GM21576 (cell line): Measurements from ENCODE around the gene PCGF3.
"Not testable (repeated sequence)": the region's sequence is repeated elsewhere in the genome, so short reads cannot be mapped to it uniquely, and the experiment has no call there.

Experiments used
- ATAC-seq: cut with Tn5 transposase; IDR thresholded peaks from one replicate; pipeline ENCODE4 v1.9.1; 2021; ENCODE audit warnings: mild to moderate bottlenecking, moderate library complexity; ENCODE audit not compliant: unreplicated experiment

Gene PCGF3

DNA sequence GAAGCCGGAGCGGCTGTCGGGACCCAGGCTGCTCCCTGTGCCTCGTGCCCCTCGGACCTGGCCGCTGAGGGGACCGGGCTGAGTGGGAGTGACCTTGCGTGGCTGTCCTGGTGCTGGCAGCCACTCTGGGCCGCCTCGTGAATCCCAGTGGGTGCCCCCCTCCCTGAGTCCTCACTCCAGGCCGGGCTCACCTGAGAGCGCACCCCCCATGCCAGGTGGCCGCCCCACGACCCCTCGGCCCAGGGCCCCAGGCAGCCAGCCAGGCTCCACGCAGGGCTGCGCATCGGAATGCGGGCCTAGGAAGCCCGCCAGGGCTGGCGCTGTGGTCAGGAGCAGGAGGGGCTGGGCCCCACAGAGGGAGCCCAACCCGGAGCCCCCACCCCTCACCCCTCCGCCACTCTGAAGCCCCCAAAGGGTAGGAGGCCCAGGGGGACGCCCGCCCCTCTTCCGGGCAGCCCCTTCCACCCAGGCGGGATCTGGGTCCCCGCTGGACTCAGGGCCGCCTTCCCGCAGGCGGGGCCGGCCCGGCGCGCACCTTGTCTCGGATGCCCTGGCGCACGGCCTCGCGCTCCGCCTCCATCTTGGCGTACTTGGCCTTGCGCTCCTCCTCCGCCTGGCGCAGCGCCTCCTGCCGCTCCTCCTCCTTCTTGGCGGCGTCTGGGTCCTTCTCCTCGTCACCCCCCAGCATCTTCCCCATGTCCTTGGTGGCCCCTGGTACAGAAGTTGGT is 86.4 kb downstream of the PCGF3 start:
- no peak for ATAC-seq

DNA sequence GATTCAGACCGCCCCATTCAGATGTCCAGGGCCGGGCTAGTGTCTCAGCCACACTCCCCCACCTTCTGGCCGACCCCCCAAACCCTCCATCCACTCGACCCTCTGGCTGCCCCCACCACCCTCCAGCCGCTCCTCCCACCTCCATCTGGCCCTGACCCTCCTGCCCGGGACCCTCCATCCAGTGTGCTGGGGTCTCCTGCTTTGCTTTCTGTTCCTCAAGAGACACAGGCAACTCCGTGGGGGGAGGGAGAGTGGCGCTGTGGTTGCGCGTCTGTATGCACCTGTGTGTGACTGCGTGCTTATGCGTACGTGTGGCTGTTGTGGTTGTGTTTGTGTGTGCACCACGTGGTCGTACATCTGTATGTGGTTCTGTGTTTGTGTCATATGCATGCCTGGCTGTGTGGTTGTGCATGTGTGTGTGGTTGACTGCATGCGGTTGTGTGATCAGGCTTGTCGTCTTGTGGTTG is 87.0 kb downstream of the PCGF3 start:
- ATAC-seq: no peak

DNA sequence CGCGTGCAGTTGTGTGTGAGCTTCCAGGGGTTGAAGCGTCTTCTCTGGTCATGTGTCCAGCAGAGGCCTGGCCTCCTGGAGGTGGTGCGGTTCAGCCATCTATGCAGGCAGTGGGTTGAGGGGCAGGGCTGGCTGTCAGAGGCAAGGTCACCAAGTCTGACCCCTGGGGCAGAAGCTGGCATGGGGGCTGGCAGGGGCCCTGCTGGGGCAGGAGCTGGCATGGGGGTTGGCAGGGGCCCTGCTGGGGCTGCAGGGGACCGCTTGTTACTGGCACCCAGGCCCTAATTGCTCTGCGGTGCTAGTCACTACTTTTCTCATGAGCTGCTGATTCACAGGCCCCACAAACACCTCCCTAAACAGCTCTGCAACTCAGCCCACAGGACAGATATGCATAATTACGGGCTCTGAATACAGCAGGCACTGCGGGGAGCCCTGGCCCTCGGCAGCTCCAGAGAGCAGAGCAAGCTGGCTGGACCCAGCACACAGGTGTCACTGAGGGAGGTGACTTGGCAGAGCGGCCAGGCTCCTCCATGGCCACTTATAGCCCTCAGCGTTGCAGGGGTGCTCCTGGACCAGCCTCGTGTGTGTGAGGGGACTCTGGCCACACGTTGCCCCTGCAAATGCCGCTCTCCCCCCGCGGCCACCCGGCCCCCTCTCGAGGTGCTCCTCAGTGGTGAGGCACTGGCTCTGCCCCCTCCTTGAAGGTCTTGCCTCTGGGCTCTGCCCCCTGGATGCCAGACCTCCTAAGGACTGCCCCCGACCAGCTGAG is 87.6 kb downstream of the PCGF3 start:
- no peak for ATAC-seq

DNA sequence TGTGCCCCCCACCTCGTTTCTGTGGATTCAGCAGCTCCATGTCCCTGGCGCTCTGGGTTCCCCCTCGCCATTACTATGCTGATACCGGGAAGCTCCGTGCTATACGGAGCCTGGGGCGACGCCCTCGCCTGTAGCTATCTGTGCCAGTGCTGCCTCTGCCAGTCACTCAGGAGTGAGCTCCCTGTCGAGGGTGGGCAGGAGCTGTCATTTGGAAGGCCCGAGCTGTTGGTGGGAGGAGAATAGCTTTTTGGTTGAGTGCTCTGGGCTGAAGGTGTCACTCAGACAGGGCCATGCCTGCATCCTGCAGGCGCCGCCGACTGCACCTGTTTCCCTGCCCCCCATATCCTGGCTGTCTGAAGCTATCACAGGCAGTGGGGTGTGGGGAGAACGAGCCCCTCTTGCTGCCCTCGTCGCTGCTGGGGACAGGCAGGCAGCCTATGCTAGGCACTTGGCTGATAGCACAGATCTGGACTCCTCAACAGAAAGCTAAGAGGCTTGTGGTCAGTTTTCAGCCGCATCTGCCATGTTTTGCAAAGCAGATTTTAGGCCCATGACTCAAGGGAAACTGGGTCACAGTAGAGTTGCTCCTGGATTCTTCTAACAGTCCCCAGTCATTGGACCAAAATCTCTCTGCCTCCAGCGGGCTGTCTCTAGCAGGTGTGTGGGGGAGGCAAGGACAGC is 88.4 kb downstream of the PCGF3 start:
- no peak for ATAC-seq

DNA sequence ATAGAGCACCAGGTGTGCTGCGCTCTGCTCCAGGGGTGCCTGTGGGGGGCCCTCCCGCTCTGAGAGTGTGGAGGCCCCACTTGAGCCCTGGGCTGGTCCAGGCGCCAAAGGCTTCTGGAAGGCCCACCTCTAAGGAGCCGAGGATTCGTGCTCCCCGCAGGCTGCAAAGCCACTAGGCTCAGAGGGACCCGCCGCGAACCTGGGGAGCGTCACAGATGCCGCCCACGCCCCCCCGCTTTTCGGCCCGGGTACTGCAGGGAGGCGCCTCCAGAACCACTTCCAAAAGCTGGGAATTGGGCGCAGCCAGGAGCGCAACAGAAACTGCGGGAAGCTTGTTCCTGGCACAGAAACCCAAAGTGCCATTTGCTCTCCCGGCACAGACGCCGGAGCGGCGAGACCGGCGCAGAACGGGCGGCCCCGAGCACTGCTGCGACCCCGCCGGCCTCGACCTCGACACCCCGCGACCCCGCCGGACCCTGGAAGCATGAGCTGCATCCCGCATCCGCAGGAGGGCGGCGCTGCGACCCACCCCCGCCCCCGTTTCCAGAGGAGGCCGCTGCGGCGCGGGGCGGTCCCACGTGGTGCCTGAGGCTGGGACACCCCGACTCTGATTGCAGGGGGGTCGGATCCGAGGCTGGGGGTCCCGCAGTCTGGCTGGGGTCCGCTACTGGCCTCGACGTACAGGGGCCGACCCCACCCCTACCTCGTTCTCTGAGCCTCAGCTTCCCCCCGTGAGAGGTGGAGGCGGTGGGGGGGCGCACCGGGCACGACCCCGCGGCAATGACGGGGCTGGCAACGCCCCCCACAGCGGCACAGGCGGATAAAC is 89.5 kb downstream of the PCGF3 start:
- ATAC-seq: no peak

DNA sequence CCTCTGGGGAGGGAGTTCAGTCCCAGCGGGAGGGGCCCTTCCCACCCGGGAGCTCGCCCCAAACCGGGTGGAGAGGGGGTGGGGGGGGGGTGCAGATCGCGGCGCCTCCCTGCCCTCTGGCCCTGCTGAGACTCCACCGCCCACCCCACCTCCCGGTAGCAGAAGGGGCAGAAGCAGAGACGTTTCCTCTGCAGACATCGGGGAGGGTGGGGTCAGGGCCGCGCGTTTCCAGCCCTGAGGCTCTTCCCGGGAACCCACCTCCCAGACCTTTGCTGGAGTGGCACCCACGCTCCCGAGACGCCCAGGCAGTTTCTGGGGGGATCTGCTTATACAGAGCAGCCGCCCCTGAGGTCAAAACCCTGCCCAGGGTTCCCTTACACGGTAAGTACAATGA is 90.1 kb downstream of the PCGF3 start:
- no peak for ATAC-seq

DNA sequence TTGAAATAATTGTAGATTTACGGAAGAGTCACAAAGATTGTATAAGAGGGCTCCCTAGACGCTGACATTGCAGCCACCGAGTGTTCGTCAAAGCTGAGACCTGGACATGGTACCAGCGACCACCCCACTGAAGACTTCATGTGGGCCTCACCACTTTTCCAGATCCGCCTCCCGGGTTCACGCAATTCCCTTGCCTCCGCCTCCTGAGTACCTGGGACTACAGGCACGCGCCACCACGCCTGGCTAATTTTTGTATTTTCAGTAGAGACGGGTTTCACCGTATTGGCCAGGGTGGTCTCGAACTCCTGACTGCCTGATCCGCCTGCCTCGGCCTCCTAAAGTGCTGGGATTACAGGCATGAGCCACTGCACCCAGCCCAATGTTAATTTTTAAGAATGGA is 90.6 kb downstream of the PCGF3 start:
- no peak for ATAC-seq

DNA sequence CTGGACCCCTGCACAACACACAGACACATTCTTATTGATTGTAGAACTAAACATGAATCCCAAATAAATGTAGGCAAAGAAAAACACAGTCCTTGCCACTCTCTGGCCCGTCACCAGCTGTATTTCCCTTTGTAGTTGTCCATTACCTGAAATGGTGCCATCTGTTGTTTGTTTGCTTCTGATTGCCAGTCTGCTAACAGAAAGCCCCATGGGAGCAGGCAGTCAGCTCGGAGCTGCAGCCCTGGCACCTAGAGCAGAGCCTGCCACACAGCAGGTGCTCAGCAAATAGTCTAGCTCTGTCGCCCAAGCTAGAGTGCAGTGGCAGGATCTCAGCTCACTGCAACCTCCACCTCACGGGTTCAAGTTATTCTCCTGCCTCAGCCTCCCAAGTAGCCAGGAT is 91.4 kb downstream of the PCGF3 start:
- ATAC-seq: no peak

DNA sequence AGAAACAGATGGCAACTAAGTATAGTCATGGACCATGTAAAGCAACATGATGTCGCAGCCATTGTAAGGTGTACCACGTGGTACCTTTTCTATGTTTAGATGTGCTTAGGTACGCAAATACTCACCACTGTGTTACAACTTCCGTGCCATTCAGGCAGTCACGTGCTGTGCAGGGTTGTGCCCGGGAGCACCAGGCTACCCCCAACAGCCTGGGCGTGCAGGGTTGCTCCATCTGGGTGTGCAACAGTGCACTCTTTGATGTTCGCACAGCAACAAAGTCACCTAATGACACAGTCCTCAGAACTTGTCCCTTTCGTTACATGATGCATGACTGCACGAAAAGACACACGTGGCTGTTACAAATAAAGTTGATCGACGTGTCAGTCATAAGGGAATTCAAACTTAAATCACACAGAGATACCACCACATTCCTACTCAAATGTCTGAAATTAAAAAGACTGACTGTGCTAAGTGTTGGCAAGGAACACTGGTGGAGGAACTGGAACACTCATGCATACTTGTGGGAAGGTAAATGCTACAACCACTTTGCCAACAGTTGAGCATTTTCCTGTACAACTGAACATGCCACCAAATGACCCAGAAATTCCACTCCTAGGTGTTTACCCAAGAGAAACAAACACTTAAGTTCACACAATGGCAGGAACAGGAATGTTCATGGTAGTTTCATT is 95.9 kb downstream of the PCGF3 start:
- no peak for ATAC-seq

DNA sequence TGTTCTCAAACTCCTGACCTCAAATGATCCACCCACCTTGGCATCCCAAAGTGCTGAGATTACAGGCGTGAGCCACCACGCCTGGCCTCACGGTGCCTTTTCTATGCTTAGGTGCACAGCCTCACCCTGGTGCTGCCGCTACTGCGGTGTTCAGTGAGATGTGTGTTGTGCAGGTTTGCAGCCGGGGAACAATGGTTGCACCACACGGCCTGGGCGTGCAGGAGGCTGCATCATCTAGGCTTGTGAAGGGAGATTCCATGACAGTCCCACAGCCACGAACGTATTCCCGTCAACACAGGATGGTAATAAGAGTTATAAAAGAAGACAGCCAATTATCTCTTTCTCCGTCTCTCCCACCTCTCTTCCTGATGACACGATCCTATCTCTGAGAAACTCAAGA is 98.3 kb downstream of the PCGF3 start:
- no peak for ATAC-seq

DNA sequence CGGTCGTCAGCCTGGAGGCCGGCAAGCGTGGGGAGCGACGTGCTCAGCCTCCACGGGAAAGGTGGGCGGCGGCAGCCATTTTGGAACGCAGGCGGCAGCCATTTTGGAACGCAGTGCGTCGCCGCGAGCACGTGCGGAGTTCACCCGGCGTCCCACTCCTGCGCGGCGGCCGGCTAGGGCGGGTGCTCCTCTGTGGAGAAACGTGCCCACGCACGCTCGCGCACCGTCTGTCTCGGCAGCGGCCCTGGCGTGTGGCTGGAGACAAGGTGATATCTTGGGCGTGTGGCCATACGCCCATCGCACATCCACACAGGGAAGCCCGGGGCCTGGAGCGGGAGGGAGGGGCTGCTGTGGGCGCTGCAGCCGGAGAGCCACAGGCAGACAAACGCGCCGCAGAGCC is 99.2 kb downstream of the PCGF3 start:
- ATAC-seq: no peak

DNA sequence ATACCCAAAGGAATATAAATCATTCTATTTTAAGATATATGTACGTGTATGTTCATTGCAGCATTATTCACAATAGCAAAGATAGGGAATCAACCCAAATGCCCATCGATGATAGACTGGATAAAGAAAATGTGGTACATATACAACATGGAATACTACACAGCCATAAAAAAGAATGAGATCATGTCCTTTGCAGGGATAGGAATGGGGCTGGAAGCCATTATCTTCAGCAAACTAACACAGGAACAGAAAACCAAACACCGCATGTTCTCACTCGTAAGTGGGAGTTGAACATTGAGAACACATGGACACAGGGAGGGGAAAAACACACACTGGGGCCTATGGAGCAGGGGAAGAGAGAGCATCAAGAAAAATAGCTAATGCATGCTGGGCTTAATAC is 101.3 kb downstream of the PCGF3 start:
- not testable (repeated sequence) for ATAC-seq

DNA sequence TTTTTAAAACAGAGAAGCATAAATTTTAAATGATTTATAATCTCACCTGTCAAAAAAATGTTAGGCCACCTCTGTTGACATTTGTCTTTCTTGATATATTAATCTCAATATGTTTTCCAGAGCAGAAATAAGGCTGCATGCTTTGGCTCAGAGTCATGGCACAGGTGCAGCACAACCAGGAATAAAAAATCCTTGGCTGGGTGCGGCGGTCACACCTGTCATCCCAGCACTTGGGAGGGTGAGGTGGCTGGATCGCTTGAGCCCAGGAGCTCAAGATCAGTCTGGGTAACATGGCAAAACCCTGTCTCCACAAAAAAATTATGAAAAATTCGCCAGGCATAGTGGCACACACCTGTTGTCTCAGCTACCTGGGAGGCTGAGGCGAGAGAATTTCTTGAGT is 102.2 kb downstream of the PCGF3 start:
- ATAC-seq: no peak

DNA sequence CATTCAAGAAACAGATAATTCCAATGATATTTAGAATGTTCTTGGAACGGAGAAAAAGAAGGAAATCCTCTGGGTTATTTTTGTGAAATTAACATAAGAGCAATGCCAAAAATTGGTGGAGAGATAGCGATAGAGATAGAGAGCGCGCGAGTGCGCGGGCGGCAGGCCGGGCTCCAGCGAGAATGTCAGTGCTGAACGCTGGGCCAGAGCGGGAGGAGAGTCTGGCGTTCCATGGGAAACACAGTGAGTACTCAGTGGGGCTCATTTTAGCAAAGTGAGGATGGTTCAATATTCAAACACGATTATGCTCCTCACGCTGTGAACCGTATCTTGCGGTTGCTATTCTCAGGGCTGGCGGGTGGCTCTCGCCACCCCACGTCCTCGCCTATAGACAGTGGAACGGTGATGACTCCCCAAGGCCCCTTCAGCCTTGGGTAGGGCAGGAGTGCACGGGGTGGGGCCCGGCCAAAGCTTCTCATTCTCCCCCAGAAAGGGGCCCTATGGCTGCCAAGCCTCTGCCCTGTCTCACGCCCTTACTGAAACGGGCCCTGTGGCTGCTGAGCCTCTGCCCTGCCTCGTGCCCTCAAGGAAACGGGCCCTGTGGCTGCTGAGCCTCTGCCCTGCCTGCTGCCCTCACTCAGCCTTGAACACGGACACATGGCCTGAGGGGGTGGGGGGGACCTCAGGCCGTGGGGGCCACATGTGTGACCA is 103.4 kb downstream of the PCGF3 start:
- no peak for ATAC-seq

DNA sequence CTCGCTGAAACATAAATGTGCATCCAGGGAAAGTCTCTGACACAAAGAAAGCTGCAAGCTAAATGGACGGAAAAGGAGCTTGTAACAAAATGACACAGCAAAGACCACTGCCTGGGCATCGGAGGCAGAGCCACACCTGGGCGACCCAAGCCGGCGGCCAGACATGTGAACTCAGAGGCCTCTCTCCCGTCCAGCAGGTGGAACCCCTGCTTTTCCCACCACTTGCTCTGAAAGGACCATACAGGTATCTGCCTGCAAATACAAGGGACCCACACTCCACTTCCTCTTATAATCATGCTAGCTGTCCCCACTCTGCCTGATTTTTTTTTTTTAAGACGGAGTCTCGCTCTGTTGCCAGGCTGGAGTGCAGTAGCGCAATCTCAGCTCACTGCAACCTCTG is 108.3 kb downstream of the PCGF3 start:
- ATAC-seq: no peak

DNA sequence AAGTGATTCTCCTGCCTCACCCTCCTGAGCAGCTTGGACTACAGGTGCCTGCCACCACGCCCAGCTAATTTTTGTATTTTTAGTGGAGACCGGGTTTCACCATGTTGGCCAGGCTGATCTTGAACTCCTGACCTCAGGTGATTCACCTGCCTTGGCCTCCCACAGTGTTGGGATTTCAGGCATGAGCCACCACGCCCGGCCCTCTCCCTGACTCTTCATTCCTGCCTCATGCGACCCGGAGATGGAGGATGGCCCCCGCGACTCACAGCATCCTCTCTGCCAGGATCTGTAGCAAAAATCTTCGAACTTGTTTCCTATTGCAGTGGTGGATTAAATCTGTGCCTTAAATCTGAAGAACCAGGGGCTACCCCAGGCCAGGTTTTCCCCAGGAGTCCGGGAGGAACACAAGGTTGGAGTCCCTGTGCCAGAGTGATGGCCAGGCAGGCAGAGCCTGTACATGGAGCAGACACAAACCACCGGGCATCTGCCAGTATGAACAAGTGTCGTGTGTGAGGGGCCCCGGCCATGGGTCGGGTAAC is 108.7 kb downstream of the PCGF3 start:
- ATAC-seq: no peak

DNA sequence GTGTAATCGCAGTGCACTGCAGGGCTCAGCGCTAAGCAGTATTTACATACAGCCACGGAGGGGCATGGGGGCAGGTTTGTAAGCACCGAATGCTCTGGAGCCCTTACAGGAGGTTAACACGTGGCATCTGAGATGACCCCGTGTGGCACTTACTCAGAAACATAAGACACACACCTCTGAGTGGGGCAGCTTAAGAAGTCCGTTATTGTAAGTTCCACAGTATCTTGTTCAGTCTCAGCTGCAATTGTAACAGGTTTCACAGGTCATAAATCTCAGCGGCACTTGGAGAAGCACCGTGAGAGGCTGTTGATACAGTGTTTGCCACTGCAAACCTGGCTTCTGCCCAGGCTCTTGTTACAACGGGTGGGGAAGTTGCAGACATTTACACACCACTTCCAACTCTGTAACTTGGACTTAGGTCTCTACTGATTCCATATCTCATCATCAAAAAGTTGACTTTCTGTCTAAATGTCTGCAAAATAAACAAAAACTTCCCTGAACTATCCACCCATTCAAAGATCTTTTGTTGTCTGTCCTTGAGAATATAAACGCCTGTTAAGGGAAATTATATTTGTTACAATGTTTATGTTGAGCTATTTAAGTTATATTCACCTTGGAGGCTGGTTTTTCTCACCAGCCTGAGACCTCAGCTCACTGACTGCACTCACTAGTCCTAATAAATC is 110.0 kb downstream of the PCGF3 start:
- ATAC-seq: no peak

DNA sequence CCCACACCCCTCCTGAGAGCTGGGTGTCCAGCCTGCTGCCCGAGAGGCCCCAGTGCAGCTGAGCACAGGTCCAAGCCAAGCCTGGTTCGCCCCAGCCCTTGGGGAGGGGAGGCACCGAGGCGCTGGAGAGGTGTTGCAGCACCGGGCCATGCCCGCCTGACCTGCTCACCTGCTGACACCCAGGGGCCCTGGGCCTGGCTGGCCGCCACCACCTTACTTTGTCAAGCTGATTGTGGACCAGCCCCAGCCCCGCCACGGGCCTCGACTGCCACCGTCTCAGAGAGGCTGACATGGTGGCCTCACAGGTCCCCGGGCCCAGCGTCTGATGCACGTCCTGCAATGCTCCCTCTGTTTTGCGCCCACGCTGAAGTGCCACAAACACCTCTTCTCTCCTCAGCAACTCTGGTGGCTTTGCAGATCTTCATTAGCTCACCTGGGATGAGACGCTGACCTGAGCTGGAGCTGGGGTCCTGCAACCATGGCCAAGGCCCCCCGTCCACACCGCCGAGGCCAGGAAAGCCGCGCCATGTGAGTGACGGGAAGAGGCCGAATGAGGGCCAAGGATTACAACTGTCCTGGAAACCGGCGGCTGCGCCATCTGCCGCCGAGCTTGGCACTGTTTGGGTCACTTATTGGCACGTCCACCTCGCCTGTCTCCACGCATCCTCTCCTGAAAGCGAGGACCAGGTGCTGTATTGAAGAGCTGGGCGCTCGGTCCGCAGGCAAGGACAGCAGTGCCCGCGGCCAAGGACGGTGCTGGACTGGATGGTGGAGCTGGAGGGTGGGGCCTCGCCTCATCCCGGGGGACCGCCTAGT is 112.7 kb downstream of the PCGF3 start:
- ATAC-seq: no peak
